Activated CD8-positive, alpha-beta T cell treated with anti-CD3 and anti-CD28 coated beads for 36 hours (primary cell): ENCODE measurements around the gene GDF15. TPM values are rescaled to one million over a fixed set of nuclear protein-coding genes. Genes with fewer than 3 reads are reported as not detected.

Experiments
- ATAC-seq: fragments of 200-7000 bp; cut with Tn5 transposase; one replicate; pipeline ENCODE4 v1.10.0; 2021; ENCODE audit warnings: mild to moderate bottlenecking, moderate library complexity
- CTCF ChIA-PET: fragments of 350-600 bp; sonication (Branson Sonifier 250); formaldehyde crosslinking; loops from one replicate; lab custom pipeline; 2021; ENCODE audit warnings: antibody characterized with exemption; lab: Charles Lee
- POLR2A ChIA-PET: fragments of 350-600 bp; sonication (Branson Sonifier 250); formaldehyde crosslinking; loops from one replicate; lab custom pipeline; 2021; ENCODE audit warnings: antibody characterized with exemption; lab: Charles Lee
- DNase-seq: peaks from one replicate; pipeline ENCODE4 v3.0.0-alpha.2; 2020
- H3K27ac Mint-ChIP-seq: one replicate; pipeline ENCODE4 v1.8.0; 2021; ENCODE audit warnings: mild to moderate bottlenecking, mixed read lengths
- H3K27me3 Mint-ChIP-seq: one replicate; pipeline ENCODE4 v1.8.0; 2021; ENCODE audit warnings: mixed read lengths
- H3K36me3 Mint-ChIP-seq: one replicate; pipeline ENCODE4 v1.8.0; 2021; ENCODE audit warnings: low read depth, mixed read lengths
- H3K4me1 Mint-ChIP-seq: one replicate; pipeline ENCODE4 v1.8.0; 2021; ENCODE audit warnings: low read depth, mixed read lengths
- H3K4me3 Mint-ChIP-seq: one replicate; pipeline ENCODE4 v1.8.0; 2021; ENCODE audit warnings: mild to moderate bottlenecking, moderate library complexity, mixed read lengths
- H3K9me3 Mint-ChIP-seq: one replicate; pipeline ENCODE4 v1.8.0; 2021; ENCODE audit warnings: mixed read lengths
- intact Hi-C: fragments of 100-400 bp; cut with micrococcal nuclease; formaldehyde crosslinking; loops from one replicate; pipeline ENCODE4 v1.10.0; 2022
- total RNA-seq, 2 experiments: library from RNA; stranded (reverse); gene quantifications; one replicate each; pipeline ENCODE4 v1.2.3, GENCODE V29; 2021
- TF ChIP-seq, protein P1 (sequence below): fragments of 200-600 bp; IDR thresholded peaks from one replicate; pipeline ENCODE4 v1.8.0; 2022; ENCODE audit warnings: antibody characterized with exemption, mild to moderate bottlenecking

GDF15 gene
- total RNA-seq, 2 experiments from 2014 or later, result not detected

- H3K36me3 Mint-ChIP-seq, result no peaks in the 10 kb centered on the region
- ChIA-PET CTCF (interaction anchor here (1.4 to 6.7 kb wide), 7 partner anchors 11 to 112 kb away, joined by 4 to 181 read pairs (median 28); partner anchors contain the start of genes LSM4 and SSBP4), POLR2A (interaction anchor here (1.1 to 1.2 kb wide), 4 partner anchors 10 to 111 kb away, joined by 3 to 5 read pairs (median 3); no protein-coding TSS in a partner anchor)
- intact Hi-C loops, result no loop called here
- H3K9me3 Mint-ChIP-seq, result no peaks in the 10 kb centered on the region
- DNase-seq (no peak), ATAC-seq (no peak)
- H3K4me3 Mint-ChIP-seq, result no peak overlapping the region
- peaks cover 6% of the 10 kb centered on the region for H3K4me1 Mint-ChIP-seq
- TF ChIP-seq, protein P1, sequence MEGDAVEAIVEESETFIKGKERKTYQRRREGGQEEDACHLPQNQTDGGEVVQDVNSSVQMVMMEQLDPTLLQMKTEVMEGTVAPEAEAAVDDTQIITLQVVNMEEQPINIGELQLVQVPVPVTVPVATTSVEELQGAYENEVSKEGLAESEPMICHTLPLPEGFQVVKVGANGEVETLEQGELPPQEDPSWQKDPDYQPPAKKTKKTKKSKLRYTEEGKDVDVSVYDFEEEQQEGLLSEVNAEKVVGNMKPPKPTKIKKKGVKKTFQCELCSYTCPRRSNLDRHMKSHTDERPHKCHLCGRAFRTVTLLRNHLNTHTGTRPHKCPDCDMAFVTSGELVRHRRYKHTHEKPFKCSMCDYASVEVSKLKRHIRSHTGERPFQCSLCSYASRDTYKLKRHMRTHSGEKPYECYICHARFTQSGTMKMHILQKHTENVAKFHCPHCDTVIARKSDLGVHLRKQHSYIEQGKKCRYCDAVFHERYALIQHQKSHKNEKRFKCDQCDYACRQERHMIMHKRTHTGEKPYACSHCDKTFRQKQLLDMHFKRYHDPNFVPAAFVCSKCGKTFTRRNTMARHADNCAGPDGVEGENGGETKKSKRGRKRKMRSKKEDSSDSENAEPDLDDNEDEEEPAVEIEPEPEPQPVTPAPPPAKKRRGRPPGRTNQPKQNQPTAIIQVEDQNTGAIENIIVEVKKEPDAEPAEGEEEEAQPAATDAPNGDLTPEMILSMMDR, result no peak
- H3K27ac Mint-ChIP-seq, result no peak overlapping the region
- H3K27me3 Mint-ChIP-seq, result peaks cover 34% of the 10 kb centered on the region
Measured at GRCh38 chr19:18390065-18390907, 4.3 kb downstream of the GDF15 start.

DNA sequence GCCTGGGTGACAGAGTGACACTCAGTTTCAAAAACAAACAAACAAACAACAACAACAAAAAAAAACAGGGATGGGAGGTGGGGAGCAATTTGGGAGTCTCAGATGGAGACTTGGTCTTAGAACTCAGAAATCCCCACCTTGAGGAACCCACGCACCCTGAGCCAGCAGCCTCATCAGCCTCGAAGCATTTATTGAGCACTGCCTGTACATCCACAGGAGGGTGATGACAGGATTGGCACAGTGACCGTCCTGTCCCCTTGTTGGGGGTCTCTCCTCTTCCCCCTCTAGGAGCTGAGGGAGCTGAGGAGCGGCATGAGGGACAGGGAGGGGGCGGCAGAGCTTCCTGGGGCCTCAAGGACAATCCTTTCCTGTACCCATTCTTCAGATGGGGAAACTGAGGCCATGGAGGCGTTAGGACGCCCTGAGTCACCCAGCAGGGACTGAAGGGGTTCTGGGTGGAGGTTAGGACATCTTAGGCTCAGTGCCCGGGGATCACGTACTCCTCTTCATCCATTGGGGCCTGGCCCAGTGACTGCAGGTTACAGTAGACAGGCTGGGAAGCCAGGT lies 5.6 kb downstream of the GDF15 start:
- TF ChIP-seq, protein P1, result no peak
- Mint-ChIP-seq H3K4me3 (no peak overlapping the region), H3K27me3 (peaks cover 25% of the 10 kb centered on the region), H3K36me3 (no peaks in the 10 kb centered on the region), H3K4me1 (peaks cover 6% of the 10 kb centered on the region), H3K27ac (no peak overlapping the region), H3K9me3 (no peaks in the 10 kb centered on the region)
- ATAC-seq (no peak), DNase-seq (no peak)
- intact Hi-C loops, result no loop called here
- POLR2A ChIA-PET, result interaction anchor here (1.2 kb wide), 1 partner anchor 111 kb away, joined by 3 read pairs; no protein-coding TSS in a partner anchor
- CTCF ChIA-PET, result interaction anchor here (0.9 to 6.7 kb wide), 3 partner anchors 9 to 23 kb away, joined by 3 to 181 read pairs (median 4); partner anchors contain the start of gene SSBP4

GRCh38 chr19:18392417-18392816 lies 6.5 kb downstream of the GDF15 start:
- TF ChIP-seq, protein P1, result no peak
- intact Hi-C loops, result no loop called here
- no peaks in the 10 kb centered on the region for H3K36me3 Mint-ChIP-seq
- ChIA-PET CTCF (interaction anchor here (0.7 to 0.9 kb wide), 2 partner anchors 18 to 140 kb away, joined by 3 to 4 read pairs; no protein-coding TSS in a partner anchor), POLR2A (no interaction called here)
- DNase-seq (no peak), ATAC-seq (no peak)
- H3K4me3 Mint-ChIP-seq, result no peak overlapping the region
- H3K27me3 Mint-ChIP-seq, result peaks cover 18% of the 10 kb centered on the region
- H3K9me3 Mint-ChIP-seq, result no peaks in the 10 kb centered on the region
- no peak overlapping the region for H3K27ac Mint-ChIP-seq
- H3K4me1 Mint-ChIP-seq, result peaks cover 6% of the 10 kb centered on the region

DNA sequence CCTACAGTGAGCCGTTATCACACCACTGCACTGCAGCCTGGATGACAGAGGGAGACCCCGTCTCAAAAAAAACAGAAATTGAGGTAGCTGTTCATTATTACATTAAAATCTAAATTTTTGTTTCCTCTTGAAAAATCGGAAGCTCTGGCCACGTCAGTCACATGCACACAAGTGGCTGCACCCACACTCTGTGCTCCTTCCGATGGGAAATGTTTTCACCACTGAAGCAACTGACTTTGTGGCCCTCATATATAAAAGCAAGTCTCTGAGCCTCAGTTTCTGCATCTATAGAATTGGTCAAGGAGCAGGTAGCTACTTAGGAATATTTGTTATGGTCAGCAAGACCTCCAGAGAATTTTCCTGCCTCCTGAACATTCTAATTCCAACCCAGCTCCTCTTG lies 7.0 kb downstream of the GDF15 start:
- ATAC-seq (no peak), DNase-seq (no peak)
- Mint-ChIP-seq H3K36me3 (no peaks in the 10 kb centered on the region), H3K9me3 (no peaks in the 10 kb centered on the region), H3K27me3 (peaks cover 16% of the 10 kb centered on the region), H3K4me1 (peaks cover 4% of the 10 kb centered on the region), H3K27ac (no peak overlapping the region), H3K4me3 (no peak overlapping the region)
- TF ChIP-seq, protein P1, result no peak
- intact Hi-C loops, result no loop called here
- ChIA-PET CTCF (interaction anchor here (0.6 to 0.9 kb wide), 4 partner anchors 17 to 443 kb away, joined by 3 to 4 read pairs (median 4); no protein-coding TSS in a partner anchor), POLR2A (interaction anchor here (1.7 kb wide), 1 partner anchor 23 kb away, joined by 4 read pairs; no protein-coding TSS in a partner anchor)
